SK-N-SH (cell line): ENCODE data around the gene IPCEF1. TPM values are rescaled to one million over a fixed set of nuclear protein-coding genes. Genes with fewer than 3 reads are reported as not detected.
"Not testable (repeated sequence)": the region's sequence is repeated elsewhere in the genome, so short reads cannot be mapped to it uniquely, and the experiment has no call there.

Experiments used
- CTCF ChIA-PET: fragments of 300-600, 350-600 bp; formaldehyde crosslinking; extraction: SDS; loops from one replicate; lab custom pipeline; 2021; lab: Yijun Ruan, JAX
- POLR2A ChIA-PET: fragments of 350-600 bp; sonication (Branson Sonifier 250); formaldehyde crosslinking; extraction: SDS; loops from one replicate; lab custom pipeline; 2020; ENCODE audit warnings: antibody characterized with exemption, inconsistent platforms; lab: Yijun Ruan, JAX
- DNase-seq: peaks from one replicate; pipeline ENCODE4 v3.0.0; 2012
- H2AFZ ChIP-seq: fragments of 200-600 bp; sonication (generic); 2 replicates; pipeline ENCODE4 v1.8.1; 2016; ENCODE audit warnings: antibody characterized with exemption, mild to moderate bottlenecking, low read depth
- H3F3A ChIP-seq: fragments of 200-600 bp; sonication (generic); replicated peaks from 2 replicates; pipeline ENCODE3; 2016; ENCODE audit warnings: antibody characterized with exemption, mild to moderate bottlenecking; ENCODE audit not compliant: insufficient read depth
- H3K27ac ChIP-seq, 2 experiments: fragments of 200-500 bp in 1 of 2; fragments of 200-600 bp in 1 of 2; sonication (Bioruptor generic) in 1 of 2; sonication (generic), shearing (Covaris generic) in 1 of 2; 2 replicates each; pipeline versions ENCODE4 v1.5.1 to v1.6.1; 2014 to 2016; ENCODE audit warnings: low read depth in 2 of 2, inconsistent platforms in 1 of 2, low read length in 1 of 2, mild to moderate bottlenecking in 1 of 2, mixed read lengths in 1 of 2
- H3K27me3 ChIP-seq: fragments of 200-600 bp; sonication (generic), shearing (Covaris generic); 2 replicates; pipeline ENCODE4 v1.6.1; 2016; ENCODE audit warnings: mixed run types; ENCODE audit not compliant: insufficient read depth
- H3K36me3 ChIP-seq, 2 experiments: fragments of 200-500 bp in 1 of 2; fragments of 200-600 bp in 1 of 2; sonication (Bioruptor generic) in 1 of 2; sonication (generic) in 1 of 2; replicated peaks in 1 of 2; 2 replicates each; pipeline versions ENCODE3 to v1.5.1; 2014 to 2016; ENCODE audit warnings: low read length in 1 of 2, mild to moderate bottlenecking in 1 of 2; ENCODE audit not compliant: insufficient read depth in 2 of 2, control insufficient read depth in 1 of 2
- H3K4me1 ChIP-seq, 2 experiments: fragments of 200-500 bp in 1 of 2; fragments of 200-600 bp in 1 of 2; sonication (Bioruptor generic) in 1 of 2; sonication (generic), shearing (Covaris generic) in 1 of 2; 2 replicates each; pipeline versions ENCODE4 v1.5.1 to v1.6.1; 2014 to 2016; ENCODE audit warnings: low read depth in 1 of 2, low read length in 1 of 2, mixed run types in 1 of 2; ENCODE audit not compliant: insufficient read depth in 2 of 2, control insufficient read depth in 1 of 2
- H3K4me2 ChIP-seq: fragments of 200-600 bp; sonication (generic), shearing (Covaris generic); 2 replicates; pipeline ENCODE4 v1.6.1; 2017; ENCODE audit warnings: mixed run types
- H3K4me3 ChIP-seq, 2 experiments: fragments of 200-500 bp in 1 of 2; fragments of 200-600 bp in 1 of 2; sonication (Bioruptor generic) in 1 of 2; sonication (generic), shearing (Covaris generic) in 1 of 2; 2 replicates each; pipeline versions ENCODE4 v1.5.1 to v1.8.1; 2014 to 2016; ENCODE audit warnings: low read depth in 2 of 2, inconsistent platforms in 1 of 2, low read length in 1 of 2, mild to moderate bottlenecking in 1 of 2, mixed read lengths in 1 of 2, moderate library complexity in 1 of 2
- H3K79me2 ChIP-seq: fragments of 200-600 bp; sonication (generic); 2 replicates; pipeline ENCODE4 v1.8.1; 2017; ENCODE audit warnings: mild to moderate bottlenecking; ENCODE audit not compliant: insufficient read depth
- H3K9ac ChIP-seq: fragments of 200-600 bp; sonication (generic); 2 replicates; pipeline ENCODE4 v1.6.1; 2017; ENCODE audit warnings: mixed run types
- H3K9me2 ChIP-seq: fragments of 200-600 bp; sonication (generic); 2 replicates; pipeline ENCODE4 v1.6.1; 2017; ENCODE audit warnings: mixed run types
- H3K9me3 ChIP-seq: fragments of 200-600 bp; sonication (generic); 2 replicates; pipeline ENCODE4 v1.6.1; 2017; ENCODE audit warnings: mixed run types, mild to moderate bottlenecking, moderate library complexity
- H4K20me1 ChIP-seq: fragments of 200-600 bp; sonication (generic); 2 replicates; pipeline ENCODE4 v1.6.1; 2017; ENCODE audit warnings: mild to moderate bottlenecking, mixed run types; ENCODE audit not compliant: insufficient read depth
- CTCF ChIP-seq: fragments of 200-600 bp; sonication (generic); IDR thresholded peaks from 2 replicates; pipeline ENCODE4 v1.6.1; 2017; ENCODE audit warnings: antibody characterized with exemption, mild to moderate bottlenecking, moderate library complexity
- ELF1 ChIP-seq: IDR thresholded peaks from 2 replicates; pipeline ENCODE4 v1.4.0; 2012
- FOSL2 ChIP-seq: IDR thresholded peaks from 2 replicates; pipeline ENCODE4 v1.4.0; 2012; ENCODE audit warnings: low read depth, mild to moderate bottlenecking, moderate library complexity, borderline replicate concordance
- FOXJ3 ChIP-seq: sonication (generic); formaldehyde crosslinking; IDR thresholded peaks from 2 replicates; pipeline ENCODE4 v1.5.1; 2020; ENCODE audit warnings: mild to moderate bottlenecking, missing genetic modification reagents
- MEF2A ChIP-seq: IDR thresholded peaks from 2 replicates; pipeline ENCODE4 v1.4.0; 2012; ENCODE audit warnings: low read depth, borderline replicate concordance
- MXI1 ChIP-seq: IDR thresholded peaks from 2 replicates; pipeline ENCODE4 v1.6.1; 2012; ENCODE audit warnings: mild to moderate bottlenecking, low read depth, low read length, improper control_type of control experiment
- NFIC ChIP-seq: IDR thresholded peaks from 2 replicates; pipeline ENCODE4 v1.4.0; 2012; ENCODE audit warnings: borderline replicate concordance
- PBX3 ChIP-seq: IDR thresholded peaks from 2 replicates; pipeline ENCODE4; 2012
- RAD21 ChIP-seq: IDR thresholded peaks from 2 replicates; pipeline ENCODE4 v1.6.1; 2012; ENCODE audit warnings: mild to moderate bottlenecking, low read length
- REST ChIP-seq: IDR thresholded peaks from 2 replicates; pipeline ENCODE4 v1.6.1; 2012; ENCODE audit warnings: mild to moderate bottlenecking, low read depth, low read length, moderate library complexity
- RFX5 ChIP-seq: IDR thresholded peaks from 2 replicates; pipeline ENCODE4 v1.6.1; 2012; ENCODE audit warnings: mild to moderate bottlenecking, improper control_type of control experiment, low read length
- RXRA ChIP-seq: IDR thresholded peaks from 2 replicates; pipeline ENCODE4 v1.4.0; 2012; ENCODE audit warnings: low read depth, mild to moderate bottlenecking, borderline replicate concordance
- SIN3A ChIP-seq: IDR thresholded peaks from 2 replicates; pipeline ENCODE4 v1.6.1; 2012; ENCODE audit warnings: low read depth, mild to moderate bottlenecking, low read length, moderate library complexity, borderline replicate concordance
- SMC3 ChIP-seq: IDR thresholded peaks from 2 replicates; pipeline ENCODE4 v1.6.1; 2012; ENCODE audit warnings: low read depth, low read length, improper control_type of control experiment
- TAF1 ChIP-seq: IDR thresholded peaks from 2 replicates; pipeline ENCODE4 v1.6.1; 2012; ENCODE audit warnings: low read depth, mild to moderate bottlenecking, low read length, moderate library complexity, borderline replicate concordance
- TCF12 ChIP-seq: IDR thresholded peaks from 2 replicates; pipeline ENCODE4 v1.4.0; 2012
- TEAD4 ChIP-seq: IDR thresholded peaks from 2 replicates; pipeline ENCODE4 v1.4.0; 2012; ENCODE audit warnings: mild to moderate bottlenecking, borderline replicate concordance; ENCODE audit not compliant: insufficient read depth
- YY1 ChIP-seq: IDR thresholded peaks from 2 replicates; pipeline ENCODE4 v1.4.0; 2012; ENCODE audit warnings: low read depth, mild to moderate bottlenecking
- WGBS: methylation state at CpG from one replicate; pipeline ENCODE4 v1.1.6; 2017; ENCODE audit warnings: low lambda C conversion rate; 5-methylcytosine and 5-hydroxymethylcytosine counted together
- polyA plus RNA-seq, 3 experiments: library from polyadenylated mRNA; depleted of rRNA; stranded (reverse); fragments of >200 nt; gene quantifications; 2 replicates each; pipeline ENCODE4 v1.2.3, GENCODE V29; 2012

IPCEF1 gene
- polyA plus RNA-seq, 1 of the 3 experiments (the other 2 are of a cell fraction), result not detected

GRCh38 chr6:154307696-154308425 is 48.7 kb downstream of the IPCEF1 start:
- POLR2A ChIA-PET, result no interaction called here
- no peaks in the 10 kb centered on the region for H3K4me1 ChIP-seq
- no peak overlapping the region for H3K4me3 ChIP-seq
- no peak overlapping the region for H2AFZ ChIP-seq
- no peak overlapping the region for H3K9ac ChIP-seq
- no peaks in the 10 kb centered on the region for H3K36me3 ChIP-seq
- no peaks in the 10 kb centered on the region for H3K27me3 ChIP-seq
- no peak overlapping the region for H3K4me2 ChIP-seq
- WGBS, result 70% methylated on average over 7 of the region's 7 CpGs
- no peaks in the 10 kb centered on the region for H3F3A ChIP-seq
- no peaks in the 10 kb centered on the region for H3K9me2 ChIP-seq
- CTCF ChIA-PET, result interaction anchor here (1.7 kb wide), 1 partner anchor 15 kb away, joined by 4 read pairs; no protein-coding TSS in a partner anchor
- TF ChIP-seq RXRA (no peak), SIN3A (no peak), MXI1 (no peak), FOXJ3 (no peak), CTCF (no peak), TEAD4 (no peak), PBX3 (no peak), REST (no peak), ELF1 (no peak), YY1 (no peak), TAF1 (no peak), TCF12 (no peak), MEF2A (no peak), FOSL2 (no peak), NFIC (no peak), RAD21 (no peak), SMC3 (no peak), RFX5 (no peak)
- H3K9me3 ChIP-seq, result no peaks in the 10 kb centered on the region
- no peaks in the 10 kb centered on the region for H3K79me2 ChIP-seq
- H4K20me1 ChIP-seq, result no peaks in the 10 kb centered on the region
- no peak overlapping the region for H3K27ac ChIP-seq
- no peak for DNase-seq

- H3K36me3 ChIP-seq, DNase-seq, H3K79me2 ChIP-seq, H3K27me3 ChIP-seq, H3F3A ChIP-seq, POLR2A ChIA-PET, H3K4me3 ChIP-seq, H3K4me2 ChIP-seq, H3K9me2 ChIP-seq, H3K27ac ChIP-seq, H2AFZ ChIP-seq, H3K9ac ChIP-seq, H4K20me1 ChIP-seq, H3K4me1 ChIP-seq, H3K9me3 ChIP-seq: not testable (repeated sequence)
- 86% methylated on average over 6 of the region's 6 CpGs for WGBS
- CTCF ChIA-PET, result interaction anchor here (1.7 kb wide), 1 partner anchor 14 kb away, joined by 4 read pairs; no protein-coding TSS in a partner anchor
Observed at GRCh38 chr6:154307147-154307546, 49.5 kb downstream of the IPCEF1 start.
